Urinary bladder (tissue), 4 donors: ENCODE data around the gene MEG3. TPM values are rescaled to one million over a fixed set of nuclear protein-coding genes. Genes with fewer than 3 reads are reported as not detected.

ENCODE experiments used
- DNase-seq: peaks from one replicate; pipeline ENCODE4 v3.0.0-alpha.2; 2015; ENCODE audit errors: extremely low spot score
- H3K27ac ChIP-seq: one replicate; pipeline ENCODE4 v1.5.1; 2013; ENCODE audit warnings: low read depth, mild to moderate bottlenecking, moderate library complexity
- H3K36me3 ChIP-seq: one replicate; pipeline ENCODE4 v1.6.1; 2013; ENCODE audit warnings: mild to moderate bottlenecking, moderate library complexity; ENCODE audit not compliant: insufficient read depth
- H3K4me1 ChIP-seq: one replicate; pipeline ENCODE4 v1.6.1; 2013; ENCODE audit warnings: mild to moderate bottlenecking, moderate library complexity; ENCODE audit not compliant: insufficient read depth
- H3K4me3 ChIP-seq: one replicate; pipeline ENCODE4 v1.5.1; 2013; ENCODE audit warnings: low read depth, low read length
- WGBS: extraction: QIAGEN DNeasy Blood & Tissue Kit; methylation state at CpG from one replicate; pipeline ENCODE4 v1.1.7; 2013; 5-methylcytosine and 5-hydroxymethylcytosine counted together
- polyA plus RNA-seq: library from polyadenylated mRNA; stranded (reverse); fragments of 200-250 nt; gene quantifications from one replicate; pipeline ENCODE4 v1.2.3, GENCODE V29; 2013
- total RNA-seq: library from RNA; depleted of rRNA; stranded (reverse); fragments of >200 nt; gene quantifications from one replicate; pipeline ENCODE4 v1.2.3, GENCODE V29; 2014
- donor health status: healthy with polysubstance abuse.
- donor health status: healthy.

MEG3 gene
- total and polyA plus RNA-seq, 2 donors, result 53.0 to 530 TPM

DNA sequence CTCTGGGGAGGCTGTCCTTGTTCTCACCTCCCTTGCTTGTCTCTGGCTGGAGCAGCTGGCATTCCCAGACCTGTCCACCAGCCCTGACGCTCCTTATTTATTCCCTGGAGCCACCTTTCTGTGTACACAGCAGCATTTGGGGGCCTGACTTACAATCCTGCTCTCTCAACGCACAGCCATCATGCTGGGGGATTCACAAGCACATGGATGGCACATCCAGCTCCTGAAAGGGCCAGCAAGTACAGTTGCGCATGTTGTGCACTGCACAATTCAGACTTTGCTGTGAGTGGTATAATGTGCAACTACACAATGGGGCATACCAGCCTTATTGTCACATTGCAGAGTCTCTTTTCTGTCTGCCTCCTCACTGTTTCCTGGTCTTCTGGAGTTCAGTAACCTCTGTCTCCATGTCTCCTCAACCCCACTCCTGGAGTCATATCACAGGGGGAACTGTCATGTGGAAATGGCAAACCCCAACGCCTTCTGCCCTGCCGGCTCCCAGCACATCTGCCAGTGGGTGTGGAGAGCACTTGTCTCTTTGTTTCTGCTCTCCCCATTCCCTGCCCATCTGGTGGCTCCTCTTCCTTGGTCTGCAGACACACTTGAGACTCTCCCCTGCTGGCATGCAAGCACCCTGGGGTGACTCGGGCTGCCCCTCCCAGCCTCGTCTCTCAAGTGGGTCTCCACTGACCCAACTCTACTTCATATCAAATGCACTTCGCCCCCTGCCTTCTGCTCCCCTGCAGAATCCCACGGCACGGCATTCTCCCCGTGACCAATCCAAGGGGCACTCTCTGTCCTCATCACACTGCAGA lies 41.2 kb upstream of the MEG3 start:
- H3K4me1 ChIP-seq, result no peaks in the 10 kb centered on the region
- no peaks in the 10 kb centered on the region for H3K36me3 ChIP-seq
- DNase-seq, result no peak
- no peak overlapping the region for H3K27ac ChIP-seq
- no peak overlapping the region for H3K4me3 ChIP-seq
- WGBS, result 96% methylated on average over 11 of the region's 11 CpGs

DNA sequence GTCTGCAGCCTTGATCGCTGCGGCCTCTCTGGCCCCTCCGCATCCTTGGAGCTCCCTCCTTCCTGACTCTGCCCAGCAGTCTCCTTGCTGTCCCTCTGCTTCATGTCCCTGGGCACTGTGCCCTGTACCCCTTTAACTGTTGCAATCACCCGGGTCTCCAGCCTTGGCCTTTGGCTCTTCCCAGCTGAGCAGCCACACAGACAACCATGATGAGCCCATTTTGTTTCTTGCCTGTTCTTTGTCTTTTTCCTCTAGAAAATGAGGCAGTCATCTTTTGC lies 40.6 kb upstream of the MEG3 start:
- WGBS, result 96% methylated on average over 4 of the region's 4 CpGs
- Histone ChIP-seq H3K27ac (no peak overlapping the region), H3K4me3 (no peak overlapping the region), H3K36me3 (no peaks in the 10 kb centered on the region), H3K4me1 (no peaks in the 10 kb centered on the region)
- no peak for DNase-seq

DNA sequence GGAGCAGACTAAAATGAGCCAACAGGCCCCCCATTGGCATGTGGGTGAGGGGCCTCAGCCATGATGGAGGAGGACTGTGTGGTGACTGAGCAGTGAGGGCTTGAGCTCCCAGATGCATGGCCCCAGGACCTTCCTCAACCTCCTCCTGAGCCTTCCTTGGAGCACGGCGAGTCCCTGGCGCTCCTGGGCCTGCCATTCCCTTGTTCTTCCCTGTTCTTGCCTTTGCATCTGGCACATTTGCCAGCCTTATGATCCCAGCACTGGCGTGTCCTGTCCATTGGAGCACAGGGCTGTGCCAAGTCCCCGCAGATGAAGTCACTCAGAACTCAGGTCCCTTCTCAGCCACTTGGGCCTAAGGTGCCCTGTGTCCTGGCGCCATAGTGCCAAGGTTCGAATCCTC lies 40.3 kb upstream of the MEG3 start:
- no peak for DNase-seq
- Histone ChIP-seq H3K4me1 (no peaks in the 10 kb centered on the region), H3K4me3 (no peak overlapping the region), H3K27ac (no peak overlapping the region), H3K36me3 (no peaks in the 10 kb centered on the region)
- 97% methylated on average over 7 of the region's 7 CpGs for WGBS

DNA sequence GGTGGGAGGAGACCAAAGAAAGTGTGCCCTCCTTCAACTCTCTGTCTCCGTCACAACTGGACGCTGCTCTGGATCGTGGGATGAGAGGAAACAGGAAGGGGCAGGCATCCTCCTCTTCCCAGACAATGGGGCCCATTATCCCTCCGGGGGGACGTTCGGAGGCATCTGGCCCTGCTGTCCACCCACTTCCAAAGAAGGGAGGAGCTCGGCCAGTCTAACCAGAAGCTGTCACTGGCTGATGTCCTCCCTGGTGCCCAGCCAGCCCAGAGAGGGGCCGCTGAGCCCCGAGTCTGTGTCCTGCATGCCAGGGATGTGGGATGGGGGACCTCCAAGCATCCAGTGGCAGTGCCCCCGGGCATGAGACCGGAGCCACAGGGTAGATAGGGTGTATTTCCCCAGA lies 39.8 kb upstream of the MEG3 start:
- Histone ChIP-seq H3K36me3 (no peaks in the 10 kb centered on the region), H3K4me3 (no peak overlapping the region), H3K27ac (no peak overlapping the region), H3K4me1 (no peaks in the 10 kb centered on the region)
- no peak for DNase-seq
- WGBS, result 52% methylated on average over 11 of the region's 11 CpGs

DNA sequence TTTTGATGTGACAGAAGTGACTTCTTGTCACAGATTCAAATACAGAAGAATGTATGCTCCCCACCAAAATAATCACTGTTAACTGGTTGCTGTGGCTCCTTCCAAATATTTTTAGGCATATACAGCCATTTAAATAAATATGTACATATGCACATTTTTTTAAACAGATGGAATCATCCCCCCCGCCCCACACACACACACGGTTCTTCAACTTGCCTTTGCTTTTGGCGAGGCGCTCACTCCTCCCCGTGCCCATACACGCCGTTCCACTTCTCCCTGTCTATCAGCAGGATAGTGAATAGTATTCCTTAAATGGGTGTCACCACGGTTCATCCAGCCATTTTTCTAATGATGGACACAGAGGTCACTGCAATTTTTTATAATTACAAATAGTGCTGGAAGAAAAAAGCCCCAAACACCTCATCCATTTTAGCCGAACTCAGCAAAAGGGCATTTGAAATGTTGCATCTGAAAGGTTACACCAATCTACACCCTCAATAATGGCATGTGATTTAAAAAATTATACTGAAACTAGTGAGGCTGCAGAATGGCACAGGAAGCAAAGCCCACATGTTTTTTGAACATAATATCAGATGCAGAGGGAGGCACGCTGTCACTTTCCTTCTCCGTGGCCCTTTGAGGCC lies 39.2 kb upstream of the MEG3 start:
- 84% methylated on average over 11 of the region's 11 CpGs for WGBS
- no peak for DNase-seq
- Histone ChIP-seq H3K36me3 (no peaks in the 10 kb centered on the region), H3K4me1 (no peaks in the 10 kb centered on the region), H3K4me3 (no peak overlapping the region), H3K27ac (no peak overlapping the region)

DNA sequence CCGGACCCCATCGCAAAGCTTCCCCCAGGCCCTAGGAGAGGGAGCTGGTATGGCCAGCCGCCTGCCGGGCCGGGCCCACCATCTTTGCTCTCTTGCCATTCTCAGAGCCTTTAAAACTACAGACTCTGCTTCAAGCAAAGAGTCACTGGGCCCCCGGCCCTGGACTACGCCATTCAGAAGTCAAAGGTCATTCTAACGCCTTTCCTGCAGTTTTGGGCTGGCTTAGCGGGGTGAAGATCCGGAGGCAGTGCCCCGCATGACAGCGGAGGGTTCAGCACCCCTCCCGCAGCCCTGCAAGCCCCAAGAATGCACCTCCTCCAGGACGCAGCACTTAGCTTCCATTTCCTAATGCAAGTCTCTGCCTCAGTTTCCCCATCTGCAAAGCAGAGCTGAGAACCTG lies 38.3 kb upstream of the MEG3 start:
- Histone ChIP-seq H3K27ac (no peak overlapping the region), H3K4me3 (no peak overlapping the region), H3K4me1 (no peaks in the 10 kb centered on the region), H3K36me3 (no peaks in the 10 kb centered on the region)
- 97% methylated on average over 14 of the region's 14 CpGs for WGBS
- no peak for DNase-seq

DNA sequence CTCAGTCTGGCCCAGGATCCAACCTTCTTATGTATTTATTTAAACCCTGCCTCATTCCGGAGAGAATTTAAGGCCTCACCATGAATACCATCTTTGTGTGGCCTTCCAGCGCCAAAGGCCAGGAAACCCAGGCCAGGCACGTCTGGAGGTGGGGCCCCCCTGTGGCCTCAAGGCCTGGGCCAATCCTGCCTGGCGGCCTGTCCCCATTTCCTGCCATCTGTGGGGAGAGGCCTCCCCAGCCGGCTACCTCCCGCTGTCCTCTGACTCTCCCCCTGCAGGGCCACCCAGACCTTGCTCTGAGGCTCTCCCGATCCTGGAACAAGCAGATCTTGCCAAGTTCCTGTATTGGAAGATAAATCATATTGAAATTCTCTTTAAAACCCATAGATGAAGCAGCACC lies 37.4 kb upstream of the MEG3 start:
- H3K27ac ChIP-seq, result no peak overlapping the region
- DNase-seq, result no peak
- no peaks in the 10 kb centered on the region for H3K36me3 ChIP-seq
- 71% methylated on average over 7 of the region's 7 CpGs for WGBS
- H3K4me3 ChIP-seq, result no peak overlapping the region
- H3K4me1 ChIP-seq, result no peaks in the 10 kb centered on the region

DNA sequence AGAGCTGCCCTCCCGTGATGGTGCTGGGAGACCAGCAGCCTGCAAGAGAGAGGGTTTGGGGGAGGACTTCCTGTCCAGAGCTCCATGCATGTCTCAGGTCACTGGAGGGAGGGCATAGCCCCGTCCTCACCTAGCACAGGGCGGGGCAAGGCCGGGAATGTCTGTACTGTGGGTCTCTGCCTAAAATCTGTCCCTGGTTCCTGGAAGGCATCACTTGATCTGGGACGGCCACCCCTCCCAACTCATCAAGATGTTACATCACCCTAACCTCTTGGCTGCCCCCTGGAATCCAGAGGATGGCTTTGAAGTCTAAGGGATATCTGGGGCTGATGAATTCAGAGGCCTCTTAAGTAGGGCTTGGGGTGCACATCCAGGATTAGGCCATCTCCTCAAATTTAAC lies 37.0 kb upstream of the MEG3 start:
- Histone ChIP-seq H3K27ac (no peak overlapping the region), H3K4me3 (no peak overlapping the region), H3K36me3 (no peaks in the 10 kb centered on the region), H3K4me1 (no peaks in the 10 kb centered on the region)
- DNase-seq, result no peak
- WGBS, result 67% methylated on average over 5 of the region's 5 CpGs

DNA sequence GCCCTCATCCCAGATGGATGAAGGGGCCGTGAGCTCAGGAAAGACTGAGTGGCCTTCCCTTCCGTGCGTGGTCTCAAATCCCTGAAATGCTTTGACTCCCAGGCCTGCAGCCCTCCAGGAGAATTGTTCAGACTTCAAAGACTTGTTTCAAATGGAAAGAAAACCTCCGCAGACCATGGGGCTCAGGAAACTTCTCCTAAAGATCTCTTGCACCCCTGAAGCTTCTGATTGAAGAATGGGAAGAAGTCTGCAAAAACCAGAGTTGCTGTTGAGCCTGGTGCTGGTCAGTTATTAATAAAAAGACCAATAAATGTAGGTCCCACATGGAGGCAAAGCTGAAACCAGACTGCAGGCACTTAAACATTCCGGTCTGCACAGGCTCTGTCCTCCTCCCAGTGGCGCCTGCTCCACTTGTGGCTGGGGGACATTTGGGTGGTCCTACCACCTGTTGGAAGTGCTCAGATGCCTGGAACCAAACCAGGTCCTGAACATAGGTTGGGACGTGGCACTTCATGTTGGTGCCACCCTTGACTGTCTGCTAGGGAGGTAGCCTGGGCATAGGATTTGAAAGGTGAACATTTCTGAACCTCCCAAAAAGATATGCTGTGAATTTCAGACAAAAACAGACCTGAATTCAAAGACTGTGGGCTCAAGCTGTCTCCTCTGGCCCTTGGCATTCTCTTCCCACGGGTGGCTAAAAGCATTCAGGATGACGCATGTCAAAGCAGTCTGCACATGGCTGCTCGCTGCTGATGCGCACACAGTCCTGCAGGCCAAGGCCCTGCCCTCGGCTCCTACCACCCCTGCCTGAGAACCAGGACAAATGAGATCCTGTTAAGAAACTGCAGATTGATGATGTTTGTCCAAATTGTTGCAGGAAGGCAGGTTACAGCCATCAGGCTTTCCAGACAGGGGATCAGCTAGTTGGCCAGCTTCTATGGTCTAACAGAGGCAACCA lies 36.2 kb upstream of the MEG3 start:
- 93% methylated on average over 12 of the region's 12 CpGs for WGBS
- Histone ChIP-seq H3K27ac (no peak overlapping the region), H3K36me3 (no peaks in the 10 kb centered on the region), H3K4me3 (no peak overlapping the region), H3K4me1 (no peaks in the 10 kb centered on the region)
- DNase-seq, result no peak

DNA sequence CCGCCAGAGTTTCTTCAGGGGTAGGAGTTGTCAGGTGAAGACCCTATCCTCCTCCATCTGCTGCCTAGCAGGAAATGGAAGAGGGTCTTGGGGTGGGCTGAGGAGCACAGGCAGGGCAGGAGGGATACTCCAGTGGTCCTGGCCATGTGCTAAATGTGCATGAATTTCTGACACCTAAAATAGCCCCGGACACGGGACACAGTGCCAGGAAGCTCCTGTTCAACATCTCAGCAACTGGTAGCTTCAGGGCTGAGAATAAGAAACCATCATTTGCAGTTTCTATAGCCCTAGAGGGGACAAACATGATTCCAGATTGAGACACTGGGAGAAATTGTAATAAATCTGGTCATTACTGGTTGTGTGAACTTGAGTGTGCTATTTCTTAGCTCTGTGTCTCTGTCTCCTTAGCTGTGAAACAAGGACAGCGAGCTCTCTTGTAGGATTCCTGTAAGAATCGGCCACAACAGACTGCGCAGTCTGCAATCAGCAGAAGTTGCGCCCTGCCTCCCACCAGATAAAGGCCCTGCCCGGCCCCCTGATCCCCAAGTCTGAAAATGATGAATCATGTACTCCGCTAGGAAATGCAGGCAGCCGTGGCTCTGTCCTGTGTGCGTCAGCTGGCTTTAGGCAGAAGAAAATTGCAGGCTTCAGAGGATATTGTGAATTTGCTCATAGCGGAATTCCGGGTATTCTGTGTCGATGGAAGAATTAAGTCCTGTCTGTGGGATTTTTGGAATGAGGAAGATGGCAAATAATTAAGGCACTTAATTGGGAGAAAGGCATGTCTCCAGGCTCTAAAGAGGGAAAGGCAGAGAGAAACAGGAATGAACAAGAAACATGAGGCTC lies 35.2 kb upstream of the MEG3 start:
- no peak overlapping the region for H3K27ac ChIP-seq
- H3K4me1 ChIP-seq, result no peaks in the 10 kb centered on the region
- no peak overlapping the region for H3K4me3 ChIP-seq
- 74% methylated on average over 14 of the region's 14 CpGs for WGBS
- DNase-seq, result no peak
- H3K36me3 ChIP-seq, result no peaks in the 10 kb centered on the region

DNA sequence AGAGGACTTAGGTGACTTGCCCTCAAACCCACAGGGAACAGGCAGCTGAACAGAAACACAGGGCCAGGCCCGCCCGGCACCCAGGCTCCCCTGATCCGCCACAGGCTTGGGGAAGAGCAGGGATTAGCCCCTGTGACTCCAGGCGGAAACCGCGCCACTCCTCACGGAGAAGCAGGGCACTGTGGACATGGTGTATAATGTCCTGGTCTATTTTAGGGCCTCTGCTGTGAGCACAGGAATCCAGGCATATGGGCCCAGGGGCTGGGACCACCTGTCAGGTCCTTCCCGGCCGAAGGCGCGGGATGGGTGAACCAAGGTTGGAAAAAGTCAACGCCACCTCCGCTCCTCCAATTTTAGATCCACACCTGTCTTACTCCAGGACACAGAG lies 34.6 kb upstream of the MEG3 start:
- no peak for DNase-seq
- WGBS, result 95% methylated on average over 13 of the region's 13 CpGs
- no peak overlapping the region for H3K27ac ChIP-seq

DNA sequence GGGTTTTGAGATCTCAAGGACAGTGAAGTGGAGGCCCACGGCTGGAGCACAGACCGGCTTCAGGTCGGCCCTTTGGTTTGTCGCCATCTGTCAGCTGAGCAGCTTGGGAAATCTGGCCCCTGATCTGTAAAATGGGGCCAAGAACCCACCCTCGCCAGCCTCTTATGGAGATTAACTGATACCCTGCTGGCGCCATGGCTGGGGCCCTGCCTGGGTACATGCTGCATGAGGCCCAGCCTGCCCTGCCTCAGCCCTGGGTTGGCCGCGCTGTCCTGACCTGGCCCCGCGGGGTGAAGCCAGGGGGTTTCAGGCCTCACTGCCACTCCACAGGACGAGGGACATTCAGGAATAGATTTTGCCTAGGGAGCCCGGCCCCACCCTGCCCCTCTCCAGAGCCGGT lies 33.9 kb upstream of the MEG3 start:
- no peaks in the 10 kb centered on the region for H3K36me3 ChIP-seq
- WGBS, result 96% methylated on average over 13 of the region's 13 CpGs
- no peak for DNase-seq
- no peak overlapping the region for H3K27ac ChIP-seq
- H3K4me3 ChIP-seq, result no peak overlapping the region
- no peaks in the 10 kb centered on the region for H3K4me1 ChIP-seq

More for the DNA sequence above, 34.6 kb upstream of the MEG3 start:
- no peaks in the 10 kb centered on the region for H3K36me3 ChIP-seq
- no peaks in the 10 kb centered on the region for H3K4me1 ChIP-seq
- H3K4me3 ChIP-seq, result no peak overlapping the region

DNA sequence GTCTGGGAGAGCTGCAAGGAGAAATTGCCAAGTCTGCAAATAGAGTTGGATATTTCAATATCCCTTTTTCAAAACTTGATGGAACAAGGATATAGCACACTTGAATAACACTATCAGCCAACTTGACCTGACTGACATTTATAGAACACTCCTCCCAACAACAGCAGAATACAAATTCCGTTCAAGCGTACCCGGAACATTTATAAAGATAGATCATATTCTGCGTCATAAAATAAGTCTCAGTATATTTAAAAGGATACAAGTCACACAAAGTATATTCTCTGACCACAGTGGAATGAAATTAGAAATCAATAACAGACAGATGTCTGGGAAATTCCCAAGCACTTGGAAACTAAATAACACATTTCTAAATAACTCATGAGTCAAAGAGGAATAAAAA lies 29.0 kb upstream of the MEG3 start:
- 84% methylated on average over 4 of the region's 4 CpGs for WGBS
- H3K36me3 ChIP-seq, result no peaks in the 10 kb centered on the region
- no peak for DNase-seq
- no peaks in the 10 kb centered on the region for H3K4me1 ChIP-seq
- no peak overlapping the region for H3K4me3 ChIP-seq
- no peak overlapping the region for H3K27ac ChIP-seq
